ENCODE results near the gene PSMD9. TPM values are rescaled to one million over a fixed set of nuclear protein-coding genes. Genes with fewer than 3 reads are reported as not detected.

Gene PSMD9
- total and polyA plus RNA-seq, 2 experiments from 2014 or later: 32.7 to 36.3 TPM

DNA sequence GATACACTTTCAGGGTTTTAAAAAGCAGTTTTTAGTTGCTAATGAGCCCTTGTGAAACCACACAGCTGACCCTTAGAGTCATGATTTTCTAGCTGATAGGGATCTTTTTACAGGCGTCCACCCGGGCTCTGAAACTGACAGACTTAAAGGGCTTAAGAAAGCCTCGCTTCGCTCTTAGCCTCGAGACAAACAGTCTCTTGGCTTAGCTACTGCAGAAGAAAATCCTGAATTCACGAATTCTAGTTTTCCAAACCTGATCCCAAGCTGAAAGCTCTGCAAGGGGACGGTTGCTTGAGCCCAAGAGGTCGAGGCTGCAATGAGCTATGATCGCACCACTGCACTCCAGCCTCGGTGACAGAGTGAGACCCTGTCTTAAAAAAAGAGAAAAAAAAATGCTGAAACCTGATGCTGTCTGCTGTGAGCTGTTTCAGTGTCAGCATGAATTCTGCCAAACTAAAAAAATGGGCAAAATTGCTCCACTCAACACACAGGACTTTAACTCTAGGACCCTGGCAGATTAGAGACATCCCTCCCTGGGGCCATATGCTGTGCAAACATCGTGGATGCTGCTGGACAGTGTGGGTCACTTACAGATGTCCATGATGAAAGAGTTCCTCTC is 26.8 kb upstream of the PSMD9 start (continued):
- TF ChIP-seq ZNF331 (CRISPR knock-in tag; IDR thresholded peaks at IDR 0.05; ENCODE audit: low read depth): no peak
- TF ChIP-seq JUNB (IDR thresholded peaks at IDR 0.05; ENCODE audit: unreplicated experiment): no peak
- TF ChIP-seq POLR2AphosphoS5 (IDR thresholded peaks at IDR 0.05; ENCODE audit: low read depth): no peak
- TF ChIP-seq, protein P1, sequence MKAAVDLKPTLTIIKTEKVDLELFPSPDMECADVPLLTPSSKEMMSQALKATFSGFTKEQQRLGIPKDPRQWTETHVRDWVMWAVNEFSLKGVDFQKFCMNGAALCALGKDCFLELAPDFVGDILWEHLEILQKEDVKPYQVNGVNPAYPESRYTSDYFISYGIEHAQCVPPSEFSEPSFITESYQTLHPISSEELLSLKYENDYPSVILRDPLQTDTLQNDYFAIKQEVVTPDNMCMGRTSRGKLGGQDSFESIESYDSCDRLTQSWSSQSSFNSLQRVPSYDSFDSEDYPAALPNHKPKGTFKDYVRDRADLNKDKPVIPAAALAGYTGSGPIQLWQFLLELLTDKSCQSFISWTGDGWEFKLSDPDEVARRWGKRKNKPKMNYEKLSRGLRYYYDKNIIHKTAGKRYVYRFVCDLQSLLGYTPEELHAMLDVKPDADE (IDR thresholded peaks at IDR 0.05): no peak
- no peak for TF ChIP-seq CREB1 (CRISPR knock-in tag; IDR thresholded peaks at IDR 0.05; ENCODE audit: low read depth)
- TF ChIP-seq, protein P2, sequence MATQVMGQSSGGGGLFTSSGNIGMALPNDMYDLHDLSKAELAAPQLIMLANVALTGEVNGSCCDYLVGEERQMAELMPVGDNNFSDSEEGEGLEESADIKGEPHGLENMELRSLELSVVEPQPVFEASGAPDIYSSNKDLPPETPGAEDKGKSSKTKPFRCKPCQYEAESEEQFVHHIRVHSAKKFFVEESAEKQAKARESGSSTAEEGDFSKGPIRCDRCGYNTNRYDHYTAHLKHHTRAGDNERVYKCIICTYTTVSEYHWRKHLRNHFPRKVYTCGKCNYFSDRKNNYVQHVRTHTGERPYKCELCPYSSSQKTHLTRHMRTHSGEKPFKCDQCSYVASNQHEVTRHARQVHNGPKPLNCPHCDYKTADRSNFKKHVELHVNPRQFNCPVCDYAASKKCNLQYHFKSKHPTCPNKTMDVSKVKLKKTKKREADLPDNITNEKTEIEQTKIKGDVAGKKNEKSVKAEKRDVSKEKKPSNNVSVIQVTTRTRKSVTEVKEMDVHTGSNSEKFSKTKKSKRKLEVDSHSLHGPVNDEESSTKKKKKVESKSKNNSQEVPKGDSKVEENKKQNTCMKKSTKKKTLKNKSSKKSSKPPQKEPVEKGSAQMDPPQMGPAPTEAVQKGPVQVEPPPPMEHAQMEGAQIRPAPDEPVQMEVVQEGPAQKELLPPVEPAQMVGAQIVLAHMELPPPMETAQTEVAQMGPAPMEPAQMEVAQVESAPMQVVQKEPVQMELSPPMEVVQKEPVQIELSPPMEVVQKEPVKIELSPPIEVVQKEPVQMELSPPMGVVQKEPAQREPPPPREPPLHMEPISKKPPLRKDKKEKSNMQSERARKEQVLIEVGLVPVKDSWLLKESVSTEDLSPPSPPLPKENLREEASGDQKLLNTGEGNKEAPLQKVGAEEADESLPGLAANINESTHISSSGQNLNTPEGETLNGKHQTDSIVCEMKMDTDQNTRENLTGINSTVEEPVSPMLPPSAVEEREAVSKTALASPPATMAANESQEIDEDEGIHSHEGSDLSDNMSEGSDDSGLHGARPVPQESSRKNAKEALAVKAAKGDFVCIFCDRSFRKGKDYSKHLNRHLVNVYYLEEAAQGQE (IDR thresholded peaks at IDR 0.05; ENCODE audit: unreplicated experiment): no peak
- no peak for TF ChIP-seq NANOG (IDR thresholded peaks at IDR 0.05; ENCODE audit: borderline replicate concordance)
- no peak for TF ChIP-seq STAT1 (IDR thresholded peaks at IDR 0.05; ENCODE audit: unreplicated experiment)

DNA sequence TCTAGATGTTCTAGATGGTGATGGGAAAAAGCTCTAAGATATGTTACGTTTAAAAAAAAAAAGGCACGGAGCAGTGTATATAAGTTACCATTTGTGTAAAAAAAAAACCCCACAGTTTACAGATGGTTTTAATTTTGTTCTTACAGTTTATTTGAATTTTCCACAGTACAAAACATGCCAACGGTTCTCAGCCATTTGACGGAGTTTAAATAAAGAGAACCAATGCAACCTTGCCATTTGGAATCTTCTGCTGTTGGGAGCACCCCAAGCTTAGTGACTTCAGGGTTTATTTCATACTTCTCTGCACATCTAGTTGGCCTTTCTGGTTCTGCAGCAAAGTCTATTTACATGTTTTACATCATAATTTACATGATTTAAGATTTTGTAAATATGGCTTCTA is 22.3 kb upstream of the PSMD9 start:
- Histone ChIP-seq H3F3A (replicated peaks; ENCODE audit: low read depth) (0 out of 2 replicates have a peak, but pooled peaks cover 4% of the 10 kb centered on the region), H3K9me2 (ENCODE audit: insufficient read depth) (no peaks in the 10 kb centered on the region), H3K36me3 (ENCODE audit: insufficient read depth) (no peaks in the 10 kb centered on the region), H3K27me3 (ENCODE audit: insufficient read depth) (no peaks in the 10 kb centered on the region), H3K4me3 (no peak overlapping the region), H3K4me1 (ENCODE audit: insufficient read depth) (no peaks in the 10 kb centered on the region), H3K4me2 (no peak overlapping the region), H3K79me2 (replicated peaks; ENCODE audit: insufficient read depth) (no peaks in the 10 kb centered on the region), H2AFZ (no peak overlapping the region), H3K27ac (ENCODE audit: low read depth) (no peak overlapping the region), H4K20me1 (replicated peaks; ENCODE audit: insufficient read depth) (no peaks in the 10 kb centered on the region)
- H3K9me3 Mint-ChIP-seq: no peaks in the 10 kb centered on the region
- DNase-seq (ENCODE audit: low spot score) (no peak), ATAC-seq (no peak)
- H3K4me1 Mint-ChIP-seq: peaks cover 3% of the 10 kb centered on the region; the same call in 1 of the 3 replicates
- H3K27ac Mint-ChIP-seq: no peak overlapping the region
- H3K27me3 Mint-ChIP-seq (ENCODE audit: insufficient read depth, low read depth, poor library complexity): no peaks in the 10 kb centered on the region
- H3K36me3 Mint-ChIP-seq (ENCODE audit: low read depth): no peaks in the 10 kb centered on the region
- no peak overlapping the region for H3K4me3 Mint-ChIP-seq
- TF ChIP-seq, protein P3, sequence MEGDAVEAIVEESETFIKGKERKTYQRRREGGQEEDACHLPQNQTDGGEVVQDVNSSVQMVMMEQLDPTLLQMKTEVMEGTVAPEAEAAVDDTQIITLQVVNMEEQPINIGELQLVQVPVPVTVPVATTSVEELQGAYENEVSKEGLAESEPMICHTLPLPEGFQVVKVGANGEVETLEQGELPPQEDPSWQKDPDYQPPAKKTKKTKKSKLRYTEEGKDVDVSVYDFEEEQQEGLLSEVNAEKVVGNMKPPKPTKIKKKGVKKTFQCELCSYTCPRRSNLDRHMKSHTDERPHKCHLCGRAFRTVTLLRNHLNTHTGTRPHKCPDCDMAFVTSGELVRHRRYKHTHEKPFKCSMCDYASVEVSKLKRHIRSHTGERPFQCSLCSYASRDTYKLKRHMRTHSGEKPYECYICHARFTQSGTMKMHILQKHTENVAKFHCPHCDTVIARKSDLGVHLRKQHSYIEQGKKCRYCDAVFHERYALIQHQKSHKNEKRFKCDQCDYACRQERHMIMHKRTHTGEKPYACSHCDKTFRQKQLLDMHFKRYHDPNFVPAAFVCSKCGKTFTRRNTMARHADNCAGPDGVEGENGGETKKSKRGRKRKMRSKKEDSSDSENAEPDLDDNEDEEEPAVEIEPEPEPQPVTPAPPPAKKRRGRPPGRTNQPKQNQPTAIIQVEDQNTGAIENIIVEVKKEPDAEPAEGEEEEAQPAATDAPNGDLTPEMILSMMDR (conservative IDR thresholded peaks at IDR 0.05; ENCODE audit: low read depth in 2 of 2): no peak
- TF ChIP-seq EZH2 (IDR thresholded peaks at IDR 0.05; ENCODE audit: low read depth, unreplicated experiment): no peak
- TF ChIP-seq, protein P4, sequence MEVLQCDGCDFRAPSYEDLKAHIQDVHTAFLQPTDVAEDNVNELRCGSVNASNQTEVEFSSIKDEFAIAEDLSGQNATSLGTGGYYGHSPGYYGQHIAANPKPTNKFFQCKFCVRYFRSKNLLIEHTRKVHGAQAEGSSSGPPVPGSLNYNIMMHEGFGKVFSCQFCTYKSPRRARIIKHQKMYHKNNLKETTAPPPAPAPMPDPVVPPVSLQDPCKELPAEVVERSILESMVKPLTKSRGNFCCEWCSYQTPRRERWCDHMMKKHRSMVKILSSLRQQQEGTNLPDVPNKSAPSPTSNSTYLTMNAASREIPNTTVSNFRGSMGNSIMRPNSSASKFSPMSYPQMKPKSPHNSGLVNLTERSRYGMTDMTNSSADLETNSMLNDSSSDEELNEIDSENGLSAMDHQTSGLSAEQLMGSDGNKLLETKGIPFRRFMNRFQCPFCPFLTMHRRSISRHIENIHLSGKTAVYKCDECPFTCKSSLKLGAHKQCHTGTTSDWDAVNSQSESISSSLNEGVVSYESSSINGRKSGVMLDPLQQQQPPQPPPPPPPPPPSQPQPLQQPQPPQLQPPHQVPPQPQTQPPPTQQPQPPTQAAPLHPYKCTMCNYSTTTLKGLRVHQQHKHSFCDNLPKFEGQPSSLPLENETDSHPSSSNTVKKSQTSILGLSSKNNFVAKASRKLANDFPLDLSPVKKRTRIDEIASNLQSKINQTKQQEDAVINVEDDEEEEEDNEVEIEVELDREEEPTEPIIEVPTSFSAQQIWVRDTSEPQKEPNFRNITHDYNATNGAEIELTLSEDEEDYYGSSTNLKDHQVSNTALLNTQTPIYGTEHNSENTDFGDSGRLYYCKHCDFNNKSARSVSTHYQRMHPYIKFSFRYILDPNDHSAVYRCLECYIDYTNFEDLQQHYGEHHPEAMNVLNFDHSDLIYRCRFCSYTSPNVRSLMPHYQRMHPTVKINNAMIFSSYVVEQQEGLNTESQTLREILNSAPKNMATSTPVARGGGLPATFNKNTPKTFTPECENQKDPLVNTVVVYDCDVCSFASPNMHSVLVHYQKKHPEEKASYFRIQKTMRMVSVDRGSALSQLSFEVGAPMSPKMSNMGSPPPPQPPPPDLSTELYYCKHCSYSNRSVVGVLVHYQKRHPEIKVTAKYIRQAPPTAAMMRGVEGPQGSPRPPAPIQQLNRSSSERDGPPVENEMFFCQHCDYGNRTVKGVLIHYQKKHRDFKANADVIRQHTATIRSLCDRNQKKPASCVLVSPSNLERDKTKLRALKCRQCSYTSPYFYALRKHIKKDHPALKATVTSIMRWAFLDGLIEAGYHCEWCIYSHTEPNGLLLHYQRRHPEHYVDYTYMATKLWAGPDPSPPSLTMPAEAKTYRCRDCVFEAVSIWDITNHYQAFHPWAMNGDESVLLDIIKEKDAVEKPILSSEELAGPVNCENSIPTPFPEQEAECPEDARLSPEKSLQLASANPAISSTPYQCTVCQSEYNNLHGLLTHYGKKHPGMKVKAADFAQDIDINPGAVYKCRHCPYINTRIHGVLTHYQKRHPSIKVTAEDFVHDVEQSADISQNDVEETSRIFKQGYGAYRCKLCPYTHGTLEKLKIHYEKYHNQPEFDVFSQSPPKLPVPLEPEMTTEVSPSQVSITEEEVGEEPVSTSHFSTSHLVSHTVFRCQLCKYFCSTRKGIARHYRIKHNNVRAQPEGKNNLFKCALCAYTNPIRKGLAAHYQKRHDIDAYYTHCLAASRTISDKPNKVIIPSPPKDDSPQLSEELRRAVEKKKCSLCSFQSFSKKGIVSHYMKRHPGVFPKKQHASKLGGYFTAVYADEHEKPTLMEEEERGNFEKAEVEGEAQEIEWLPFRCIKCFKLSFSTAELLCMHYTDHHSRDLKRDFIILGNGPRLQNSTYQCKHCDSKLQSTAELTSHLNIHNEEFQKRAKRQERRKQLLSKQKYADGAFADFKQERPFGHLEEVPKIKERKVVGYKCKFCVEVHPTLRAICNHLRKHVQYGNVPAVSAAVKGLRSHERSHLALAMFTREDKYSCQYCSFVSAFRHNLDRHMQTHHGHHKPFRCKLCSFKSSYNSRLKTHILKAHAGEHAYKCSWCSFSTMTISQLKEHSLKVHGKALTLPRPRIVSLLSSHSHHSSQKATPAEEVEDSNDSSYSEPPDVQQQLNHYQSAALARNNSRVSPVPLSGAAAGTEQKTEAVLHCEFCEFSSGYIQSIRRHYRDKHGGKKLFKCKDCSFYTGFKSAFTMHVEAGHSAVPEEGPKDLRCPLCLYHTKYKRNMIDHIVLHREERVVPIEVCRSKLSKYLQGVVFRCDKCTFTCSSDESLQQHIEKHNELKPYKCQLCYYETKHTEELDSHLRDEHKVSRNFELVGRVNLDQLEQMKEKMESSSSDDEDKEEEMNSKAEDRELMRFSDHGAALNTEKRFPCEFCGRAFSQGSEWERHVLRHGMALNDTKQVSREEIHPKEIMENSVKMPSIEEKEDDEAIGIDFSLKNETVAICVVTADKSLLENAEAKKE (CRISPR knock-in tag; IDR thresholded peaks at IDR 0.05): no peak
- TF ChIP-seq STAT1 (IDR thresholded peaks at IDR 0.05; ENCODE audit: unreplicated experiment): no peak
- no peak for TF ChIP-seq EZH2phosphoT487 (IDR thresholded peaks at IDR 0.05; ENCODE audit: unreplicated experiment)
- no peak for TF ChIP-seq ZNF331 (CRISPR knock-in tag; IDR thresholded peaks at IDR 0.05; ENCODE audit: low read depth)
- TF ChIP-seq CREB1 (CRISPR knock-in tag; IDR thresholded peaks at IDR 0.05; ENCODE audit: low read depth): no peak
- no peak for TF ChIP-seq JUNB (IDR thresholded peaks at IDR 0.05; ENCODE audit: unreplicated experiment)

Measured in GM23338 (cell line).